Measurements from ENCODE around the gene TCF12. TPM values are rescaled to one million over a fixed set of nuclear protein-coding genes. Genes with fewer than 3 reads are reported as not detected.

Gene TCF12
- total RNA-seq, 1 donor from 2014 or later = 149 TPM

DNA sequence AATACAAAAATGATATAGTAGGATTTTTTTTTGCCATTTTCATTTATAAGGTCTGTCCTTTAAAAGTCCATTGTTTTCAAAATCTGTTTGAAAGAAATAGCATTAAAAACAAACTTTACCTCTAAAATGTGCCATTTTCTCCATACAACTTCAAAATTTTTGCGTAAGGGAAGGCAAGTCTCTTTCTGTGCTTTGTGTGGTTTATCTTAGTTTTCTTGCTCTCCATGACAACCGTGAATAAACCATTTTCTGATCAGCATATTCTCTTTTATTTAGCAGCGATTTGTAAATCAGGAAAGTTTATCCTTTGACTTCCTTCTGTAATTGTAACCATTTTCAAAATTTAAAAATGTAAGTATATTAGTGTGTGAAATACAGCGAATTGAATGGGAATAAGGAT, 310.0 kb downstream of the TCF12 start:
- Histone ChIP-seq H3K4me2 (no peak overlapping the region), H3K27ac (no peak overlapping the region), H3K4me3 (no peak overlapping the region), H2AFZ (replicated peaks) (no peak overlapping the region), H3K9ac (no peak overlapping the region), H3K9me3 (ENCODE audit: low read depth) (no peaks in the 10 kb centered on the region), H3K27me3 (no peaks in the 10 kb centered on the region), H3K79me2 (ENCODE audit: low read depth) (peaks cover 69% of the 10 kb centered on the region), H3K36me3 (no peaks in the 10 kb centered on the region), H3K4me1 (peaks cover 33% of the 10 kb centered on the region), H4K20me1 (ENCODE audit: low read depth) (peaks cover 29% of the 10 kb centered on the region), H3F3A (ENCODE audit: low read depth) (peaks cover 20% of the 10 kb centered on the region)
- DNase-seq (ENCODE audit: low spot score) = no peak
- Mint-ChIP-seq H3K36me3 (peaks cover 6% of the 10 kb centered on the region), H3K27ac (peak overlapping the region; percentile 59), H3K27me3 (ENCODE audit: insufficient read depth, low read depth) (no peaks in the 10 kb centered on the region), H3K4me1 (peaks cover 51% of the 10 kb centered on the region), H3K4me3 (peak overlapping the region; percentile 68), H3K9me3 (no peaks in the 10 kb centered on the region)
- TF ChIP-seq EZH2phosphoT487 (IDR thresholded peaks at IDR 0.05) (no peak), EZH2 (IDR thresholded peaks at IDR 0.05) (no peak)
- TF ChIP-seq, protein P1, sequence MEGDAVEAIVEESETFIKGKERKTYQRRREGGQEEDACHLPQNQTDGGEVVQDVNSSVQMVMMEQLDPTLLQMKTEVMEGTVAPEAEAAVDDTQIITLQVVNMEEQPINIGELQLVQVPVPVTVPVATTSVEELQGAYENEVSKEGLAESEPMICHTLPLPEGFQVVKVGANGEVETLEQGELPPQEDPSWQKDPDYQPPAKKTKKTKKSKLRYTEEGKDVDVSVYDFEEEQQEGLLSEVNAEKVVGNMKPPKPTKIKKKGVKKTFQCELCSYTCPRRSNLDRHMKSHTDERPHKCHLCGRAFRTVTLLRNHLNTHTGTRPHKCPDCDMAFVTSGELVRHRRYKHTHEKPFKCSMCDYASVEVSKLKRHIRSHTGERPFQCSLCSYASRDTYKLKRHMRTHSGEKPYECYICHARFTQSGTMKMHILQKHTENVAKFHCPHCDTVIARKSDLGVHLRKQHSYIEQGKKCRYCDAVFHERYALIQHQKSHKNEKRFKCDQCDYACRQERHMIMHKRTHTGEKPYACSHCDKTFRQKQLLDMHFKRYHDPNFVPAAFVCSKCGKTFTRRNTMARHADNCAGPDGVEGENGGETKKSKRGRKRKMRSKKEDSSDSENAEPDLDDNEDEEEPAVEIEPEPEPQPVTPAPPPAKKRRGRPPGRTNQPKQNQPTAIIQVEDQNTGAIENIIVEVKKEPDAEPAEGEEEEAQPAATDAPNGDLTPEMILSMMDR (IDR thresholded peaks at IDR 0.05) = no peak

DNA sequence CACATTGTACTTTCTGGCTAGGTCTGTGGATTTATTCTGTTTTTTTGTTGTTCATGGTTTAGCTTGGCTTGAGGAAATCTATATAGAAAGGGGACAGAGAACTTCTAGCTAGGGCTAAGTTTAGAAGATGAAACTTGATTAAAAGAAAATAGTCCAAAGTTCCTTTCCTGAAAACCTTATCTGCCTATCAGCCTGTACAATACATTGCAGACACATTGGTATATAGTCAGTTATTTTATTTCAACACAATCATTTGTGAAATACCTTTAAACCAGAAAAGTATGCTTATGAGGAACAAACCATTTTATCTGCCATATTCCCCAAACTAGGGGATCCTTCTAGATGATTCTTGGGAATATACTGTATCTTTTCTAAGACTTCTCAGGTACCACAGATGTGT, 310.6 kb downstream of the TCF12 start:
- DNase-seq (ENCODE audit: low spot score) = no peak
- H3K4me3 Mint-ChIP-seq = peak overlapping the region; percentile 41
- H3K27ac ChIP-seq = peak overlapping the region; percentile 17
- no peak overlapping the region for H3K4me3 ChIP-seq
- H2AFZ ChIP-seq (replicated peaks) = no peak overlapping the region
- peaks cover 18% of the 10 kb centered on the region for H3F3A ChIP-seq (ENCODE audit: low read depth)
- H3K4me2 ChIP-seq = no peak overlapping the region
- no peaks in the 10 kb centered on the region for H3K9me3 ChIP-seq (ENCODE audit: low read depth)
- TF ChIP-seq, protein P1 (IDR thresholded peaks at IDR 0.05) = no peak
- no peak for TF ChIP-seq EZH2phosphoT487 (IDR thresholded peaks at IDR 0.05)
- no peak for TF ChIP-seq EZH2 (IDR thresholded peaks at IDR 0.05)
- no peaks in the 10 kb centered on the region for H3K9me3 Mint-ChIP-seq
- no peaks in the 10 kb centered on the region for H3K27me3 ChIP-seq
- peaks cover 33% of the 10 kb centered on the region for H3K4me1 ChIP-seq
- H3K36me3 ChIP-seq = peaks cover 7% of the 10 kb centered on the region
- no peaks in the 10 kb centered on the region for H3K27me3 Mint-ChIP-seq (ENCODE audit: insufficient read depth, low read depth)
- H3K79me2 ChIP-seq (ENCODE audit: low read depth) = peaks cover 65% of the 10 kb centered on the region
- H3K36me3 Mint-ChIP-seq = peaks cover 13% of the 10 kb centered on the region
- H3K27ac Mint-ChIP-seq = peak overlapping the region; percentile 78
- peaks cover 52% of the 10 kb centered on the region for H3K4me1 Mint-ChIP-seq
- peaks cover 29% of the 10 kb centered on the region for H4K20me1 ChIP-seq (ENCODE audit: low read depth)
- no peak overlapping the region for H3K9ac ChIP-seq

DNA sequence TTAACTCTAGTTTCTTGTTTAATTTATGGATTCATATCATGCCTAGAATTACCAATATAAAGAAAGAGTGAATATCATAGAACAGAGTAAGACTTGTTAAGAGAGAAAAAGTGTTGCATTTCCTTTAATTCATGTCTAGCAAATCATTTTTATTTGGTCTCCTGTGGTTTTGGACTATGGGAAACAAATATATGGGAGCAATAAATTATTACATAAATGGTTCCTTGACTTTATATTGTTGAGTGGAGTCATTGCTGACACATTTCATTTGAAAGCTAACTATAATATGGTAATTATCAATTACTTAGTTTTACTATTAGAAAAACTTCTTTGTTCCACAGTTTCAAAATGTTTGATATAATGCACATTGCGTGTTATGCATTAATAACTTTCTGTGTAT, 313.1 kb downstream of the TCF12 start:
- Mint-ChIP-seq H3K4me1 (peaks cover 65% of the 10 kb centered on the region), H3K9me3 (no peaks in the 10 kb centered on the region), H3K36me3 (peaks cover 20% of the 10 kb centered on the region), H3K27me3 (ENCODE audit: insufficient read depth, low read depth) (no peaks in the 10 kb centered on the region), H3K4me3 (no peak overlapping the region), H3K27ac (no peak overlapping the region)
- Histone ChIP-seq H3K27me3 (no peaks in the 10 kb centered on the region), H2AFZ (replicated peaks) (no peak overlapping the region), H3F3A (ENCODE audit: low read depth) (peaks cover 43% of the 10 kb centered on the region), H3K36me3 (peaks cover 12% of the 10 kb centered on the region), H3K9me3 (ENCODE audit: low read depth) (no peaks in the 10 kb centered on the region), H3K9ac (no peak overlapping the region), H3K79me2 (ENCODE audit: low read depth) (peaks cover 44% of the 10 kb centered on the region), H3K4me3 (no peak overlapping the region), H3K4me1 (peaks cover 51% of the 10 kb centered on the region), H4K20me1 (ENCODE audit: low read depth) (peaks cover 26% of the 10 kb centered on the region), H3K4me2 (no peak overlapping the region), H3K27ac (no peak overlapping the region)
- DNase-seq (ENCODE audit: low spot score) = no peak
- no peak for TF ChIP-seq EZH2 (IDR thresholded peaks at IDR 0.05)
- no peak for TF ChIP-seq EZH2phosphoT487 (IDR thresholded peaks at IDR 0.05)
- TF ChIP-seq, protein P1 (IDR thresholded peaks at IDR 0.05) = no peak
